K562 (cell line): ENCODE measurements around the gene DISC1. TPM values are rescaled to one million over a fixed set of nuclear protein-coding genes. Genes with fewer than 3 reads are reported as not detected.

Experiments
- ATAC-seq: fragments of 200-7000 bp; cut with Tn5 transposase; 3 replicates; pipeline ENCODE4 v1.9.1; 2020; ENCODE audit warnings: moderate library complexity
- BruUV-seq: library from RNA; stranded (reverse); fragments of 400-500 nt; replicated peaks from 2 replicates; lab custom pipeline; 2021; lab: Mats Ljungman, UMichigan
- CTCF ChIA-PET: fragments of 300-600 bp; formaldehyde crosslinking; extraction: SDS; loops from one replicate; lab custom pipeline; 2021; ENCODE audit warnings: low intra/inter-chr PET ratio; lab: Yijun Ruan, JAX
- POLR2A ChIA-PET: fragments of 300-600, 350-650 bp; sonication (Branson Sonifier 250); formaldehyde crosslinking; extraction: SDS; loops from one replicate; lab custom pipeline; 2021; ENCODE audit warnings: antibody characterized with exemption, inconsistent platforms; lab: Yijun Ruan, JAX
- DNase-seq, 4 experiments: peaks; one replicate each; pipeline versions ENCODE4 v3.0.0 to v3.0.0-alpha.2; 2011 to 2018; ENCODE audit warnings: low spot score in 3 of 4, mixed read lengths in 3 of 4; ENCODE audit errors: extremely low read depth in 1 of 4
- FAIRE-seq: peaks from 2 replicates; lab custom pipeline; 2011; peaks lifted over from hg19 to GRCh38; lab: Jason Lieb, UNC
- H2AFZ ChIP-seq: 2 replicates; pipeline ENCODE4 v1.6.0; 2011; ENCODE audit warnings: low read depth, low read length, control low read depth, inconsistent platforms
- H3K27ac ChIP-seq: fragments of 200-600 bp; 3 replicates; pipeline ENCODE4 v1.8.0; 2011; ENCODE audit warnings: low read depth, mild to moderate bottlenecking, control low read depth, inconsistent platforms, low read length, moderate library complexity, mixed read lengths; ENCODE audit errors: extremely low read depth
- H3K27me3 ChIP-seq, 2 experiments: fragments of 300-600 bp in 1 of 2; 2 replicates in 1 of 2; 3 replicates in 1 of 2; pipeline versions ENCODE4 v1.6.0 to v1.8.0; 2011; ENCODE audit warnings: inconsistent platforms in 2 of 2, low read length in 2 of 2, mild to moderate bottlenecking in 1 of 2, mixed read lengths in 1 of 2, moderate library complexity in 1 of 2; ENCODE audit not compliant: control insufficient read depth in 2 of 2, insufficient read depth in 2 of 2
- H3K36me3 ChIP-seq: fragments of 300-600 bp; 3 replicates; pipeline ENCODE4 v1.8.0; 2011; ENCODE audit warnings: mild to moderate bottlenecking, low read length, inconsistent platforms; ENCODE audit not compliant: control insufficient read depth, insufficient read depth
- H3K4me1 ChIP-seq, 2 experiments: fragments of 200-600 bp in 1 of 2; replicated peaks in 1 of 2; 2 replicates in 1 of 2; 3 replicates in 1 of 2; pipeline versions ENCODE4 v1.5.1 to v1.8.0; 2011; ENCODE audit warnings: inconsistent platforms in 2 of 2, low read length in 2 of 2, mild to moderate bottlenecking in 1 of 2, mixed read lengths in 1 of 2, moderate library complexity in 1 of 2; ENCODE audit not compliant: control insufficient read depth in 2 of 2, insufficient read depth in 2 of 2
- H3K4me2 ChIP-seq: 2 replicates; pipeline ENCODE4 v1.6.1; 2011; ENCODE audit warnings: low read length, control low read depth, inconsistent platforms, mixed read lengths; ENCODE audit not compliant: insufficient read depth
- H3K4me3 ChIP-seq: fragments of 200-600 bp; sonication (generic), shearing (Covaris generic); 2 replicates; pipeline ENCODE4 v1.5.1; 2016; ENCODE audit warnings: control low read depth, inconsistent platforms
- H3K79me2 ChIP-seq: fragments of 200-600 bp; 3 replicates; pipeline ENCODE4 v1.8.0; 2011; ENCODE audit warnings: low read length, inconsistent platforms; ENCODE audit not compliant: control insufficient read depth, insufficient read depth
- H3K9ac ChIP-seq, 2 experiments: 2 replicates each; pipeline versions ENCODE4 v1.6.0 to v1.6.1; 2011; ENCODE audit warnings: low read depth in 2 of 2, low read length in 2 of 2, control low read depth in 1 of 2, inconsistent platforms in 1 of 2, mild to moderate bottlenecking in 1 of 2, mixed read lengths in 1 of 2; ENCODE audit not compliant: insufficient read depth in 1 of 2
- H3K9me1 ChIP-seq: one replicate; pipeline ENCODE4 v1.6.0; 2011; ENCODE audit warnings: inconsistent platforms, mild to moderate bottlenecking, low read length, moderate library complexity; ENCODE audit not compliant: control insufficient read depth, insufficient read depth
- H3K9me3 ChIP-seq: replicated peaks from 2 replicates; pipeline ENCODE4 v1.5.1; 2011; ENCODE audit warnings: low read depth, low read length, inconsistent platforms; ENCODE audit not compliant: control insufficient read depth, insufficient read depth
- H4K20me1 ChIP-seq: replicated peaks from 2 replicates; pipeline ENCODE4 v1.6.1; 2011; ENCODE audit warnings: low read length, inconsistent platforms, mixed read lengths; ENCODE audit not compliant: control insufficient read depth, insufficient read depth
- CBX2 ChIP-seq: fragments of 200-600 bp; sonication (generic); IDR thresholded peaks from one replicate; pipeline ENCODE4 v1.6.1; 2012; ENCODE audit warnings: mild to moderate bottlenecking, low read length, inconsistent platforms; ENCODE audit not compliant: insufficient read depth, poor library complexity, severe bottlenecking
- E4F1 ChIP-seq: fragments of 250-450 bp; sonication (Bioruptor Pico); IDR thresholded peaks from 2 replicates; pipeline ENCODE4 v1.5.0; 2021; ENCODE audit warnings: mild to moderate bottlenecking, borderline replicate concordance
- ERF ChIP-seq: fragments of 450-650 bp; formaldehyde crosslinking; IDR thresholded peaks from 2 replicates; pipeline ENCODE4 v1.4.0; 2020; ENCODE audit warnings: mild to moderate bottlenecking, mixed read lengths
- GTF2F1 ChIP-seq: IDR thresholded peaks from 2 replicates; pipeline ENCODE4 v1.6.1; 2011; ENCODE audit warnings: low read depth, low read length, improper control_type of control experiment
- MCM5 ChIP-seq: fragments of 450-650 bp; IDR thresholded peaks from 2 replicates; pipeline ENCODE4 v1.6.1; 2016; ENCODE audit warnings: low read depth
- MTA3 ChIP-seq: fragments of 450-650 bp; formaldehyde crosslinking; IDR thresholded peaks from 2 replicates; pipeline ENCODE4 v1.6.1; 2017; ENCODE audit warnings: mild to moderate bottlenecking, borderline replicate concordance
- NFE2L1 ChIP-seq: fragments of 450-650 bp; IDR thresholded peaks from 2 replicates; pipeline ENCODE4 v1.6.1; 2016; ENCODE audit warnings: missing genetic modification characterization, low read depth, mild to moderate bottlenecking, missing compliant biosample characterization, moderate library complexity, borderline replicate concordance
- NFXL1 ChIP-seq: fragments of 450-650 bp; formaldehyde crosslinking; IDR thresholded peaks from 2 replicates; pipeline ENCODE4 v1.4.0; 2021; ENCODE audit warnings: mild to moderate bottlenecking
- NR2C1 ChIP-seq, 2 experiments: fragments of 450-650 bp; IDR thresholded peaks; 2 replicates each; pipeline ENCODE4 v1.6.1; 2017; ENCODE audit warnings: mild to moderate bottlenecking in 2 of 2, antibody characterized with exemption in 1 of 2, inconsistent platforms in 1 of 2, missing compliant biosample characterization in 1 of 2, missing genetic modification characterization in 1 of 2
- POLR3G ChIP-seq: IDR thresholded peaks from 2 replicates; pipeline ENCODE4 v1.6.1; 2011; ENCODE audit not compliant: insufficient read length, insufficient replicate concordance; ENCODE audit errors: extremely low read depth
- PRMT5 ChIP-seq: sonication (generic); formaldehyde crosslinking; IDR thresholded peaks from 2 replicates; pipeline ENCODE4 v1.5.0; 2020; ENCODE audit warnings: missing genetic modification reagents
- SMAD2 ChIP-seq: fragments of 150-350 bp; IDR thresholded peaks from 2 replicates; pipeline ENCODE4 v1.6.1; 2014; ENCODE audit warnings: low read depth, mild to moderate bottlenecking, low read length
- TCF15 ChIP-seq: fragments of 250-450 bp; sonication (Bioruptor Pico); IDR thresholded peaks from 2 replicates; pipeline ENCODE4 v1.8.0; 2022; ENCODE audit warnings: moderate library complexity, mild to moderate bottlenecking, inconsistent platforms
- VEZF1 ChIP-seq: fragments of 200-800 bp; sonication (Bioruptor generic); IDR thresholded peaks from 2 replicates; pipeline ENCODE4 v1.6.1; 2017; ENCODE audit warnings: missing genetic modification characterization, missing compliant biosample characterization
- XRCC5 ChIP-seq: fragments of 200-400 bp; formaldehyde crosslinking; IDR thresholded peaks from 2 replicates; pipeline ENCODE4 v1.6.1; 2017; ENCODE audit warnings: low read depth, mild to moderate bottlenecking, low read length
- ZNF354B ChIP-seq: fragments of 250-450 bp; sonication (Bioruptor Pico); IDR thresholded peaks from 2 replicates; pipeline ENCODE4 v1.4.0; 2020
- WGBS: fragments of 100-300 bp; shearing (Covaris generic); methylation state at CpG from one replicate; pipeline ENCODE4 v1.1.6; 2016; ENCODE audit warnings: low coverage, mixed read lengths; ENCODE audit not compliant: insufficient coverage; ENCODE audit errors: missing lambda C conversion rate; 5-methylcytosine and 5-hydroxymethylcytosine counted together
- in situ Hi-C: fragments of 300-500 bp; cut with MboI; formaldehyde crosslinking; loops from 4 replicates; pipeline ENCODE4 v1.15.0; 2018; ENCODE audit warnings: inconsistent platforms, mixed read lengths
- intact Hi-C: fragments of 100-400 bp; cut with micrococcal nuclease; formaldehyde crosslinking; loops from 2 replicates; pipeline ENCODE4 v1.14.2; 2022
- polyA plus RNA-seq, 8 experiments: library from polyadenylated mRNA; depleted of rRNA in 4 of 8; stranded (reverse) in 5 of 8; unstranded in 3 of 8; fragments of >200 nt; fragmentation: Nextera tagmentation in 2 of 8; fragmentation: Illumina TruSeq in 1 of 8; extraction: Ambion mirVana in 2 of 8; extraction: Trizol in 1 of 8; gene quantifications; 2 replicates each; pipeline versions ENCODE4 v1.2.1 to v1.2.3, GENCODE V29; 2011 to 2014; ENCODE audit warnings: inconsistent platforms in 1 of 8, missing spikeins in 1 of 8
- total RNA-seq, 7 experiments: library from RNA; depleted of rRNA in 6 of 7; stranded (reverse); fragments of >200 nt in 6 of 7; fragmentation: Illumina TruSeq in 2 of 7; extraction: Trizol in 2 of 7; gene quantifications; 2 replicates each; pipeline versions ENCODE4 v1.2.1 to v1.2.3, GENCODE V29; 2011 to 2021; ENCODE audit warnings: low replicate concordance in 1 of 7

The DISC1 gene
- total and polyA plus RNA-seq, 9 of the 15 experiments (the other 6 are each of a cell fraction or from before 2014, with no cell fraction given) = 0.01 to 0.11 (median 0.08) TPM; not detected in 1

GRCh38 chr1:231776010-231776756, 149.6 kb downstream of the DISC1 start (continued):
- TF ChIP-seq MTA3 = no peak
- no peak for TF ChIP-seq NR2C1 (IDR thresholded peaks at IDR 0.05)
- no peak for TF ChIP-seq NR2C1 (tag; IDR thresholded peaks at IDR 0.05)
- no peak for TF ChIP-seq ERF
- TF ChIP-seq, all 486 proteins: peak for 0

- Histone ChIP-seq H4K20me1 (no peaks in the 10 kb centered on the region), H3K4me1 (no peaks in the 10 kb centered on the region), H3K27ac (no peak overlapping the region), H3K27me3 (peaks cover 2 to 16% of the 10 kb centered on the region in 2 experiments; a peak in 3 of 5 replicates), H3K4me2 (no peak overlapping the region), H3K4me3 (no peak overlapping the region), H2AFZ (no peak overlapping the region), H3K36me3 (no peaks in the 10 kb centered on the region), H3K9me3 (no peaks in the 10 kb centered on the region), H3K9me1 (no peaks in the 10 kb centered on the region), H3K79me2 (no peaks in the 10 kb centered on the region), H3K9ac (no peak overlapping the region)
- CTCF ChIA-PET = no interaction called here
- intact Hi-C loops = no loop called here
- no peak for DNase-seq
- POLR2A ChIA-PET = interaction anchor here (0.6 kb wide), 1 partner anchor 986 kb away, joined by 3 read pairs; no protein-coding TSS in a partner anchor
- 0% methylated on average over 5 of the region's 5 CpGs for WGBS
- ATAC-seq = no peak
- BruUV-seq = no TSS peak
- in situ Hi-C loops = no loop called here
- FAIRE-seq = no peak
- TF ChIP-seq CBX2 = no peak
- no peak for TF ChIP-seq SMAD2
- TF ChIP-seq NFXL1 (CRISPR knock-in tag) = no peak
- no peak for TF ChIP-seq ZNF354B
- no peak for TF ChIP-seq MCM5
- TF ChIP-seq NFE2L1 = no peak
- no peak for TF ChIP-seq E4F1 (CRISPR knock-in tag)
- no peak for TF ChIP-seq GTF2F1
- TF ChIP-seq TCF15 (CRISPR knock-in tag) = no peak
- no peak for TF ChIP-seq PRMT5
- no peak for TF ChIP-seq VEZF1 (CRISPR knock-in tag)
- TF ChIP-seq POLR3G = no peak
- TF ChIP-seq XRCC5 = no peak
Measured at GRCh38 chr1:231776757-231777062, 150.1 kb downstream of the DISC1 start.
